Measurements from ENCODE around the gene MGAT2.

- TF ChIP-seq EZH2 (IDR thresholded peaks at IDR 0.05; ENCODE audit: low read length, missing control alignments) (no peak), CTCF (conservative IDR thresholded peaks at IDR 0.05 in 1 of 2, IDR thresholded peaks at IDR 0.05 in 1 of 2; ENCODE audit: low read depth in 1 of 2, low read length in 2 of 2) (no peak)
Measured at GRCh38 chr14:49585803-49586672, 34.6 kb upstream of the MGAT2 start, which contains the start of gene RPS29.

All from fibroblast of lung (primary cell).